Lung (tissue), 12 donors: ENCODE results near the gene CNPY2. TPM values are rescaled to one million over a fixed set of nuclear protein-coding genes. Genes with fewer than 3 reads are reported as not detected.
"Not testable (repeated sequence)": the region's sequence is repeated elsewhere in the genome, so short reads cannot be mapped to it uniquely, and the experiment has no call there.

ENCODE experiments used
- ATAC-seq: fragments of 200-7000 bp; cut with Tn5 transposase; one replicate; pipeline ENCODE4 v1.9.1; 2020; ENCODE audit warnings: moderate number of reproducible peaks; ENCODE audit not compliant: insufficient read depth, low FRiP score
- DNase-seq, 3 donors: peaks; one replicate each; pipeline ENCODE4 v3.0.0-alpha.2; 2013 to 2017
- H3K27ac ChIP-seq, 2 donors: one replicate each; pipeline ENCODE4 v1.5.1; 2013; ENCODE audit warnings: mild to moderate bottlenecking in 2 of 2, moderate library complexity in 2 of 2, control low read depth in 1 of 2, inconsistent platforms in 1 of 2, low read depth in 1 of 2, low read length in 1 of 2
- H3K27me3 ChIP-seq, 3 donors: one replicate each; pipeline ENCODE4 v1.5.1; 2013; ENCODE audit warnings: low read length in 2 of 3; ENCODE audit not compliant: control insufficient read depth in 3 of 3, insufficient read depth in 3 of 3
- H3K36me3 ChIP-seq, 4 donors: one replicate each; pipeline ENCODE4 v1.5.1; 2013; ENCODE audit warnings: low read length in 4 of 4, mild to moderate bottlenecking in 1 of 4, moderate library complexity in 1 of 4; ENCODE audit not compliant: control insufficient read depth in 4 of 4, insufficient read depth in 4 of 4
- H3K4me1 ChIP-seq, 5 donors: one replicate each; pipeline ENCODE4 v1.5.1; 2013; ENCODE audit warnings: low read length in 5 of 5, mild to moderate bottlenecking in 2 of 5, moderate library complexity in 1 of 5; ENCODE audit not compliant: control insufficient read depth in 5 of 5, insufficient read depth in 5 of 5
- H3K4me3 ChIP-seq: one replicate; pipeline ENCODE4 v1.5.1; 2013; ENCODE audit warnings: mild to moderate bottlenecking, control low read depth, moderate library complexity
- H3K9ac ChIP-seq, 2 donors: one replicate each; pipeline ENCODE4 v1.5.1; 2013; ENCODE audit warnings: low read length in 2 of 2, control low read depth in 1 of 2; ENCODE audit not compliant: insufficient read depth in 1 of 2
- H3K9me3 ChIP-seq, 4 donors: one replicate each; pipeline ENCODE4 v1.5.1; 2013; ENCODE audit warnings: low read length in 3 of 4, mild to moderate bottlenecking in 1 of 4, moderate library complexity in 1 of 4; ENCODE audit not compliant: control insufficient read depth in 4 of 4, insufficient read depth in 3 of 4
- WGBS, 2 donors: extraction: QIAGEN DNeasy Blood & Tissue Kit; methylation state at CpG; one replicate each; pipeline ENCODE4 v1.1.7; 2013; 5-methylcytosine and 5-hydroxymethylcytosine counted together
- polyA plus RNA-seq, 2 donors: library from polyadenylated mRNA; stranded (reverse); fragments of 200-250 nt; gene quantifications; one replicate each; pipeline ENCODE4 v1.2.1, GENCODE V29; 2013
- total RNA-seq, 2 donors: library from RNA; depleted of rRNA in 1 of 2; stranded (reverse); fragments of >200 nt in 1 of 2; gene quantifications; one replicate each; pipeline ENCODE4 v1.2.1, GENCODE V29; 2014 to 2021
- TF ChIP-seq, protein P1 (sequence below): IDR thresholded peaks from 2 replicates; pipeline ENCODE4 v1.5.1; 2012; ENCODE audit warnings: mild to moderate bottlenecking; ENCODE audit errors: control extremely low read depth, extremely low read depth
- donor health status: control.
- donor health status: control.
- donor health status: Bipolar disorder and iron deficiency.
- donor health status: healthy.
- donor health status: DM: yes; HTN: yes; CAD: no.

Gene CNPY2
- total and polyA plus RNA-seq, 4 donors: 38.8 to 153 (median 126) TPM

DNA sequence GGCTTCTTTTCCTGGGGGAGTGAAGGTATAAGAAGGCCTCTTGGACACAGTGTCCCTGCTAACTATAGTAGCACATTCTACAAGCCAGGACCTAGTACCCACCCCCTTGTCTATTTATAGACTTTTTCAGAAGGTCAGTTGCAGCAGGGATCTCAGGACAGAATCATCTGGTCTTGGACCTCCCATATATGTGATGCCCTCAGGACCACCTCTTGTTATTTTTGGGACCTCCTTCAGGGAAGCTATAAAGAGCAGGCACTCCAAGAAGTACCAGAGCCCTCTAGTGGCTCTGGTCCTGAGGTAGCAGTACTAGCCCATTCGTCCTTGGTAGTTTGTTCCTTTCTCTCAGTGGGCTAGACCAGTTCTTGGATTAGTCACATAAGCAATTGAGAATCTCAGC lies 44.8 kb downstream of the CNPY2 start:
- peaks cover 0 to 7% (median 4%) of the 10 kb centered on the region in 5 donors for H3K4me1 ChIP-seq
- H3K9ac ChIP-seq: no peak overlapping the region
- H3K4me3 ChIP-seq: no peak overlapping the region
- DNase-seq (peak in 2 of 3 donors; percentile 28 to 33), ATAC-seq (no peak)
- H3K27me3 ChIP-seq: no peaks in the 10 kb centered on the region
- WGBS, 2 donors: 27 to 32% methylated on average over 1 of the region's 1 CpG
- peak overlapping the region in 1 of 2 donors; percentile 95 for H3K27ac ChIP-seq
- H3K36me3 ChIP-seq: peaks cover 22 to 32% (median 28%) of the 10 kb centered on the region in 4 donors
- TF ChIP-seq, protein P1, sequence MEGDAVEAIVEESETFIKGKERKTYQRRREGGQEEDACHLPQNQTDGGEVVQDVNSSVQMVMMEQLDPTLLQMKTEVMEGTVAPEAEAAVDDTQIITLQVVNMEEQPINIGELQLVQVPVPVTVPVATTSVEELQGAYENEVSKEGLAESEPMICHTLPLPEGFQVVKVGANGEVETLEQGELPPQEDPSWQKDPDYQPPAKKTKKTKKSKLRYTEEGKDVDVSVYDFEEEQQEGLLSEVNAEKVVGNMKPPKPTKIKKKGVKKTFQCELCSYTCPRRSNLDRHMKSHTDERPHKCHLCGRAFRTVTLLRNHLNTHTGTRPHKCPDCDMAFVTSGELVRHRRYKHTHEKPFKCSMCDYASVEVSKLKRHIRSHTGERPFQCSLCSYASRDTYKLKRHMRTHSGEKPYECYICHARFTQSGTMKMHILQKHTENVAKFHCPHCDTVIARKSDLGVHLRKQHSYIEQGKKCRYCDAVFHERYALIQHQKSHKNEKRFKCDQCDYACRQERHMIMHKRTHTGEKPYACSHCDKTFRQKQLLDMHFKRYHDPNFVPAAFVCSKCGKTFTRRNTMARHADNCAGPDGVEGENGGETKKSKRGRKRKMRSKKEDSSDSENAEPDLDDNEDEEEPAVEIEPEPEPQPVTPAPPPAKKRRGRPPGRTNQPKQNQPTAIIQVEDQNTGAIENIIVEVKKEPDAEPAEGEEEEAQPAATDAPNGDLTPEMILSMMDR: no peak
- no peaks in the 10 kb centered on the region for H3K9me3 ChIP-seq

DNA sequence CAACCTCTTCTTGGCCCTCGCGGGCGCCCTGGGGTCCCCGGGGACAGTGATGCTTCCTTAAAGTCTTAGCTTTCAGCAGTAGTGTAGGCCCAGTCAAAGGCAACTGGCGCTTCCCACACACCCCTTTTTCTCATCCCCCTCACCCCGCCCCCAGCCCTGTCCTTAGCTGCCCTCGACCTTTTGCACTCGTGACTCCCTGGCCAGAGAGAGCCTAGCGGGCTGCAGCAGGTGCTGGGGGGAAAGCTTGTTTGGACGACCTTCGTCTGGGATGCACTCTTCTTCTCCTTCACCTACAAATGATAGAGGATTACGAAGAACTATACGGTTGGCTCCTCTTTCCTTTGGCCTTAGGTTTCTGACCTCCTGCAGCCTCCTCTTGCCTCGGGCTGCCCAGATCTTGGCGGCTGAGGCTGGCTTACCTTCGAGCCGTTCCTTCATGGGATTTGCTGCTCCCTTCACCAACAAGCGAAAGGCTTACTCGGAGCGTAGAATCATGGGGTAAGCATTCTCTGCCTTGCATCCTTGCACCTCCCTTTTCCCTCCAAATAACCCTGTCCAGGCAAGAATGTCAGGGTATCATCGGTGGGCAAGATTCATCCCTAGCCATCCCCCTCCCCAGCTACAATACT lies 48.2 kb downstream of the CNPY2 start:
- DNase-seq: no peak

DNA sequence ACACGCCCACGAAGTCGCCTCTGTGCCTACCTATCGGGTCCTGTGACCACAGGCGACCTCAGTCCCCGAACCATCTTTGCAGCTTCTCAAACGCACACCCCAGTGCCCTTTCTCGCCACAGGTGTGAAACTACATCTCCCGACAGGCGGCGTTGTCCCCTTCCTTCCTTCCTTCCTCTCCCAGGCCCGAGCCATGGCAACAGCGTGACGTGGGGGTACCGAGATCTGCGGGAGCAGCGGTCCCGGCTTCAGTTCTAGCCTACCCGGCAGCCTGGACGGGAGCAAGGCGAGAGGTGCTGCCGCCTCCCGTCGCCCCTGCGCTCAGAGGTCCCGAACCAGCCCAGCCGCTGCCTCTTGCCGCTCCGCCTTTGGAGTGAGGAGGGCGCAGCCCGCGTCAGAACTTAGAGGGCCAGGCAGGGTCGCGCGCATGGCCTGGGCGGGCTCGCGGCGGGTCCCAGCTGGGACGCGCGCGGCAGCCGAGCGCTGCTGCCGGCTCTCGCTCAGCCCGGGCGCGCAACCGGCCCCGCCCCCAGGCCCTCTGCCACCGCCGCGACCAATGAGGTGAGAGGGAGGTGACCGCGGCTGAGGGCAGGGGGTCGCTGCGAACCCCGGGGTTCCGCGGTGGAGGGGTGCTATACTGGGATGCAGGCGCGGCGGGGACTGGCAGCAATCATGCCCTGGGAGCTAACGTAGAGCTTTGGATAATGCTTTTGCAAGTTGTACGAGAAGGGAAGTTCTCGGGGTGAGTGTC lies 48.9 kb downstream of the CNPY2 start, which contains the start of gene COQ10A:
Gene COQ10A, plus strand, starts transcription at position 250 of the 750 bp plus-strand sequence. Its CDS starts 177 bp downstream, at position 427.
- peak within 1 kb of the TSS; percentile 84 to 99 for H3K27ac ChIP-seq
- TF ChIP-seq, protein P1: no peak
- no peaks in the 10 kb centered on the region for H3K9me3 ChIP-seq
- DNase-seq (peak; percentile 91 to 93 (median 93)), ATAC-seq (peak; percentile 95)
- H3K9ac ChIP-seq: peak within 1 kb of the TSS; percentile 72 to 95
- no peaks in the 10 kb centered on the region for H3K27me3 ChIP-seq
- peaks cover 0 to 7% (median 4%) of the 10 kb centered on the region in 5 donors for H3K4me1 ChIP-seq
- 0 to 1% methylated on average over 51 to 68 of the region's 68 CpGs for WGBS, 2 donors
- H3K36me3 ChIP-seq: peaks cover 0 to 8% (median 2%) of the 10 kb centered on the region in 4 donors
- peak within 1 kb of the TSS; percentile 83 for H3K4me3 ChIP-seq

More for the DNA sequence above, 48.2 kb downstream of the CNPY2 start:
- no peak for ATAC-seq
- Histone ChIP-seq H3K27ac (peak overlapping the region; percentile 84 to 99), H3K9me3 (no peaks in the 10 kb centered on the region), H3K4me1 (peaks cover 0 to 7% (median 4%) of the 10 kb centered on the region in 5 donors), H3K9ac (peak overlapping the region in 1 of 2 donors; percentile 76), H3K4me3 (peak overlapping the region; percentile 83), H3K27me3 (no peaks in the 10 kb centered on the region), H3K36me3 (peaks cover 2 to 8% (median 4%) of the 10 kb centered on the region in 4 donors)
- TF ChIP-seq, protein P1: no peak
- 31 to 41% methylated on average over 21 of the region's 21 CpGs for WGBS, 2 donors

DNA sequence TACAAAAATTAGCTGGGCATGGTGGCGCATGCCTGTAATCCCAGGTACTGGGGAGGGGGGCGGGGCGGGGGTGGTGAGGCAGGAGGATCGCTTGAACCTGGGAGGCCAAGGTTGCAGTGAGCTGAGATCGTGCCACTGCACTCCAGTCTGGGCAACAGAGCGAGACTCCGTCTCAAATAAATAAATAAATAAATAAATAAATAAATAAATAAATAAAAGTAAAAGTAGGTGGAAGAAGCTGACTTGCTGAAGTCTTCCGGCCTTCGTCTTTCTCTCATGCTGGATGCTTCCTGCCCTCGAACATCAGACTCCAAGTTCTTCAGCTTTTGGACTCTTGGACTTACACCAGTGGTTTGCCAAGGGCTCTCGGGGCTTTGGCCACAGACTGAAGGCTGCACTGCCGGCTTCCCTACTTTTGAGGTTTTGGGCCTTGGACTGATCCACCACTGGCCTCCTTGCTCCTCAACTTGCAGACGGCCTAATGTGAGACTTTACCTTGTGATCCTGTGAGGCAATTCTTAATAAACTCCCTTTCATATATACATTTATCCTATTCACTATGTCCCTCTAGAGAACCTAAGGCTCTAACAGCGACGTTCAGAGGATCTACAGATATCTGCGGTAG lies 49.6 kb downstream of the CNPY2 start:
- ATAC-seq, H3K36me3 ChIP-seq, H3K4me1 ChIP-seq, H3K9me3 ChIP-seq, H3K27me3 ChIP-seq: not testable (repeated sequence)
- peak in 1 of 3 donors; percentile 14 for DNase-seq
- H3K9ac ChIP-seq: peak overlapping the region; percentile 72 to 95
- peak overlapping the region; percentile 83 for H3K4me3 ChIP-seq
- WGBS, 2 donors: 48 to 58% methylated on average over 16 of the region's 16 CpGs
- peak overlapping the region; percentile 84 to 99 for H3K27ac ChIP-seq

DNA sequence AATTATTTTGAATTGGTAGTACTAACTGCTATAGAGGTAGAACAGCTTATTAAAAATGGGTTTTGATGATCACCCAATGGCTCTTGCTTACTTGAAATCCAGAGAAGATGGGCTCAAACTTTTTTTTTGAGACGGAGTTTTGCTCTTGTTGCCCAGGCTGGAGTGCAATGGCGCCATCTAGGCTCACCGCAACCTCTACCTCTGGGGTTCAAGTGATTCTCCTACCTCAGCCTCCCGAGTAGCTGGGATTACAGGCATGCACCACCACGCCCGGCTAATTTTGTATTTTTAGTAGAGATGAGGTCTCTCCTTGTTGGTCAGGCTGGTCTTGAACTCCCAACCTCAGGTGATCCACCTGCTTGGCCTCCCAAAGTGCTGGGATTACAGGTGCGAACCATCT lies 52.8 kb downstream of the CNPY2 start:
- not testable (repeated sequence) for H3K9ac ChIP-seq, DNase-seq, H3K9me3 ChIP-seq, H3K4me3 ChIP-seq, H3K36me3 ChIP-seq, H3K27me3 ChIP-seq, H3K27ac ChIP-seq, ATAC-seq
- peaks cover 0 to 11% (median 4%) of the 10 kb centered on the region in 5 donors for H3K4me1 ChIP-seq
- WGBS, 2 donors: 90 to 92% methylated on average over 7 of the region's 7 CpGs
